RKO (cell line): ENCODE results near the gene NANOS1.

Experiments used
- DNase-seq: peaks from one replicate; pipeline ENCODE4 v3.0.0-alpha.2; 2016; ENCODE audit warnings: low spot score

Gene NANOS1

DNA sequence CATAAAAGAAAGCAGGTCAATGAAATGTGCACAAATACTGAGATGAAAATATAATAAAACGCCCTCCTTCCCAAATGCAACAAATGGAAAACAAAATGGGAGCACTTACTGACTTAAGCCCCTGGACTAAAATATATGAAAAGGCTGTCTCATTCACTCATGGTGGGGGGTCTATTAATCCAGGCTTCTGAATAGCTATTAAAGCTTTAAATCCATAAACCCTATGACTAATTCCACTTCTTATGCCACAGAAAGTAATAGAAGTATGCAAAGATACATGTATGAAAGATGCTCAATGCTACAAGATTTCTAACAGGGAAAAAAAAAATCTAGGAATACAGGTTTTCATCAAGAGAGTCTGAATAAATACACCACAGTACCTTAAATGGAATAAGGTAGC is 30.6 kb downstream of the NANOS1 start:
- DNase-seq: no peak

DNA sequence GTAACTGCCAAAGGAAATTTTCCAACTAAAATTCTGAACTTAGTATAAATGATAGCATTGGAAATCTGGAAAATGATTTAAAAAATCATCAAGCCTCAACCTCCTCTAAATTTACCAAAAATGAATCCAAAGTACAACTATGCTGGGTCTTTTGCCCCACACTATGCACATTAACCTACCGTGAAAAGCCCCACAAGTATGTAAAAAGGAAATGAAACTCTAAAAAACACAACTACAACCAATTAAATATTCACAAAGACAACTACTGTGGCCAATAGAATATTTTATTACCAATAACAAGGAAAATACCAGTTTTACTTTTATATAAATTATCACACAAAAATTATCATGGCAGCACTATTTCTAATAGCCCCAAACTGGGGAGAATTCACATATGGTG is 31.8 kb downstream of the NANOS1 start:
- DNase-seq: no peak

DNA sequence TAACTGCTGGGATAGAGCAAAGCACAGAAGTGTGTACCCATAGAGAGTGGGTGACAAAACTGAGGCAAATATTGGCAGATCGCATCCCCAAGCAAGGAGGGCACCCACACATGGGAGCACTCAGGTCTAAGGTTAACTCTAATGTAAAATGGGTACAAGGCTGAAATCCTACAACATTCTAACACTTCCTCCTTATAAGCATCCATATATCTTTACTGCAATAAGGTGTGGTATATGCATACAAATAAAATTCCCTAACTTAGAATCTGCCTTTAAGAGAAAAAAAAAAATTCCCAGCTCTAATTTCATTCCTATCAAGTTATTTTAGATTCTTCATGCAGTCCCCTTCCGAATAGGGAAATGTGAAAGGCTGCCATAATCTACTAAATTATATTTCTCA is 32.4 kb downstream of the NANOS1 start:
- no peak for DNase-seq

DNA sequence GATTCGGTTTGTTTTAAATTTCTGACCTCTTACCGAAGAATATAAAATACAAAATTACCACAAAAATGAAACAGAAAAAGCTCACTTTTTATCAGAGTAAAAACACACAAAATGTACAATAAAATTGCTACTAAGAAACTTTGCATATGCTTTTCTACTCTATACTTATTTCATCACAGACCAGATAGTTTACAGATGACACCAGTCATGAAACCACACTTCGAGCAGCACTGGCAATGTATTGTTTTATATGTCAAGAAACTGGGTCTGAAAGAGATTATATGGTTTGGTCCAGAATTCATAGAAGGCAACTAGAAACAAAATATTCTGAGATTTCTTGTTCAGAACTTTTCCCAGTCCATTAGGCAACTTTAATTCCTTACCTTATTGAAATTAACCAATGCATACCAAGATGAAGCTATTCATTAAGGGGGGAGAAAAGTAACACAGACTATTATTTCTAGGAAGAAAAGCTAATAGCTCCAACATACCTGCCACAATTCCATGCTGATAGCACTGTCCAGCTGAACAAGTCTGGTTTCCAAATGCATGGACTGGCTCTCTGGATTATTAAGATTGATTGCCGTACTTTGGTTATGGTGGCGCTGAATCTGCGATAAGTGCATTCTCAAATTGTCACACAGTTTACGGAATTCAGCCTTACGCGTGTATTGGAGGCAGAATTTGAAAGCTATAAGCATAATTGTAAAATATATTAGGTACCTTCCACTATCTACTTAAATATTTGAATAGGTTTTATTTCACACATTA is 41.1 kb downstream of the NANOS1 start:
- no peak for DNase-seq

DNA sequence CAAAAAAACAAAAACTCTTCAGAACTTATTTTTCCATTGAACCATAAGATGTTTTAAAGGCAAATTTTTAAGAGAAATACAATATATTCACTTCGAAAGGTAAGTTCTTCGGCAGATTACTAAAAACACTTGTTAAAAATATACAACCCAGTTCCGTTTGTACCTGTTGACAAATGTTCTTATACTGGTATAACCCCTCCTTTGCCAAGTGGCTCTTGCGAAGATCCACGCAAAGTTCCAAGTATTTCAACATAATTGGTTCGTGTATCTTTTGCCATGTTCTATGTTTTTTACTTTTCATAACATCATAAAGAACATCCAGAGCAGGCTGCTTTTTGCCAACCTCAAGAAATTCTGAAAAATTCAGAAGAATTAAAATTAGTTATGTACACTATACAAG is 44.1 kb downstream of the NANOS1 start:
- DNase-seq: no peak

DNA sequence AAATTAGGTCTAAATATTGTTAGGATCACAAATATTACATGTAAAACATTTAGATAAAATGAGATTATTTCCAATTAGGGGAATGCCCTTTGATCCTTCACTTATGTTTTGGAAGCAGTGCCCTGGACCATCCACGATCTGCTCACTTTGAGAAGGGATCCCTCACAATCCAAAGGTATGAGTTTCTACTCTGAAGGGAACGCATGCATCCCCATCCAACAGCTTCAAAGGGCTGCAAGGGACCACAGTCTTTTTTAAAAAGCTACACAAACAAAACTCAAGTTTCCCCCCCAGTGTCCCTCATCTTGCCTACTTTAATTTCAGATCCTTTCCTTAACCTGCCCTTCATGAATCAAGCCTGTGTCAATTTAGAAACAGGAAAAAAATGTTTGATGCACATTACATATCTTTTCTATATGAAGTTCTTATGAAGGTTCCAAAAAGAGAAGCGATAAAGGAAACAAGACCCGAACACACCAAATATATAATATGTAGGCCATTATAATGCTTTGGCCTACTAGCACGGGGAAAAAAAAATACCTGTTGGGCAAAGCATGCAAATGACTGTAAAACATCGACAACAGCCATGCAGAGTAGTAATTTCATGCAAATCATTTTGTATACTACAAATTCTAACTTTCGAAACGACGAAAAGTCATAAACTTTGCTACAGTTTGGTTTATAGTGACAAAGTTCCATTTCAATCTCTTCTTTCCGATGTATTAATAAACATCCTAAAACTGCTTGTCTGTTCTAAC is 49.1 kb downstream of the NANOS1 start:
- DNase-seq: peak; percentile 60

DNA sequence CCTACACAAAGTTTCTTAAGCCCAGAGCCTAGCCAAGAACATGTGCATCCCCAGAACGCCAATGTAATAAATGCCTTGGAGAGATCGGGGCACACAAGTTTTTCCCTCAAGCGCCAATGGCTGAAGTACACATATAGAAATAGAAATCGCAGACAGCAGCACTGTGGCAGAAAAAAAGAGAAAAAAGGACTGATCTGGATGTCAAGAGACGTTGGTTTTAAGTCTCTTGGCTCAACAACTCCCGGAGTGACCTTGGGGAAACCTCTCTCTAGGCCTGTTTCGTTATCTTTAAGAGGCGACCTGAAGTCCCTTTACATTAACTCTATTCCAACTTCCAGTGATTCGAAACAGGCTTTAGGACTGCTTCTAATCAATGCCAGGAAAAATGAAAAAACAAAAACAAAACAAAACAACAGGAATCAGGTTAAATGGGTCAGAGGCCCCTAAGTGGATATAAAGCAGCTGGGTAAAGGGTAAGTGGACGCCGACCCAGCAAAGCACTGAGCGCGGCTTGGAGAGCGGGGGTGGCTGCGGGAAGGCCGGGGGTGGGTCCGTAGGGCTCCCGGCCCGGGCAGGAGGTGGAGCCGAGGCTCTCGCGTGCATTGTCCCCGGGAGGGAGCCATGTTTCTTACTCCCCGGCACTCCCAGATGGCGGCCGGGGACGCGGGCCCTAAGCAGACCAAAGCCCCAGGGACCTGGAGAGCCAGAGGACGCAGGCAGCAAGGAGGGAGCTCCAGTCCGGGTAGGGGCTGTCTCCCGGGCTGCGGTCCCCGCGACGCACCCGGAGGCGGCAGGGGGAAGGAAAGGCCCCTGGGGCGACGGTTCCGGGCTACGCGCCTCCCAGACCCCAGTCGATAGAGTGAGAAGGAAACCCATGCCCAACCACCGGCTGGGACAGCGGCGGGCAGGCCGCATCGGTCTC is 50.3 kb downstream of the NANOS1 start:
- peak; percentile 74 for DNase-seq

DNA sequence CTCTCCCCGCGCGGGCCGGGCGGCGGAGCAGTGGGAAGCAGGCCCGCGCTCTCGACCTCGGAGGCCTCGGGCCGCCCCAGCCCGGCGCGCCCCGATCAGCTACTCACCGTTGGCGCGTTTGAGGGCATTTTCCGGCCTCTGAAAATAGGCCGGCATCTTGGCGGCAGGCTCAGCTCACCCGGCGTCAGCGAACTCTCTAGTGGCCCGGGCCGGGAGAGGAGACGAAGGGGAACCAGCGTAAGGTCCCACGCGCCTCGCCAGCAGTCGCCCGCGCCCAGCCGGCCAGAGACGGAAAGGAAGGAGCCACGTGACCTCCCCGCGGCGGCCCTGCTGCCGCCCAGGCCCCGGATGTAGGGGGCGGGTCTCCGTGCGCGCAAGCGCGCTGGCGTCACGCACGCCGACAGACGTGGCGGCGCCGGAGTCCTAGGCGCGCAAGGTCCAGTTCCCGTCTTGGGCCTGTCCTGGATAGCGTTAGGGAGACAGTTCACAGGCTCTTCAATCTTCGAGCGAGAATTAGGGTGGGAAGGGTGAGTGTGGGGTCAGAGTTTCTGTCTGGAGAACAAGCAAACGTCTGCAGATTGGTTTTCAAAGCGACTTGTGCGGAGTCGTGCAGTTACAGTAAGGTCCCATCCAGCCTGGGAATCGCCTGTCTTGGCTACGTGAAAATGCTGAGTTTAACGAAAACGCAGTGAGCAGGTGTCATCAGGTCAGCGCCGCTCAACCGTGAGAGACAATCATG is 51.2 kb downstream of the NANOS1 start, which contains the start of gene EIF3A:
Gene EIF3A (minus strand): TSS at position 297 of the 739 bp plus-strand sequence. CDS start 141 bp downstream, at position 156.
- DNase-seq: peak; percentile 93
